ENCODE data around the gene PAQR7.

The PAQR7 gene

GRCh38 chr1:25826571-25826970, 48.9 kb downstream of the PAQR7 start:
- no peaks in the 10 kb centered on the region for H3K9me3 ChIP-seq (ENCODE audit: control insufficient read depth, low read length)
- H3K36me3 ChIP-seq (ENCODE audit: control insufficient read depth in 1 of 2, insufficient read depth in 2 of 2, low read depth in 1 of 2, low read length in 2 of 2) = peaks cover 44 to 69% of the 10 kb centered on the region in 2 experiments
- H3K4ac ChIP-seq (ENCODE audit: low read depth in 1 of 2, low read length in 2 of 2) = no peak overlapping the region
- peaks cover 5% of the 10 kb centered on the region for H3K4me1 ChIP-seq (ENCODE audit: control insufficient read depth, insufficient read depth, low read depth, low read length)
- no peak overlapping the region for H3K18ac ChIP-seq (ENCODE audit: low read depth in 1 of 2, low read length in 2 of 2)
- WGBS = 98% methylated on average over 9 of the region's 10 CpGs
- H3K4me2 ChIP-seq (ENCODE audit: low read length, poor library complexity, severe bottlenecking) = no peak overlapping the region
- H2BK120ac ChIP-seq (ENCODE audit: low read depth, low read length) = no peak overlapping the region
- H4K8ac ChIP-seq (ENCODE audit: low read length) = no peak overlapping the region
- H3K23ac ChIP-seq (ENCODE audit: low read length in 2 of 2) = no peak overlapping the region
- no peak overlapping the region for H3K4me3 ChIP-seq (ENCODE audit: insufficient read depth in 1 of 2, low read depth in 1 of 2, low read length in 2 of 2)
- H2AFZ ChIP-seq (ENCODE audit: low read depth, low read length) = no peak overlapping the region
- no peak overlapping the region for H2BK15ac ChIP-seq (ENCODE audit: low read depth, poor library complexity, severe bottlenecking)
- no peak overlapping the region for H3K9ac ChIP-seq (ENCODE audit: low read length)
- H4K91ac ChIP-seq (ENCODE audit: low read length) = no peak overlapping the region
- no peak for DNase-seq
- no peak overlapping the region for H2BK12ac ChIP-seq (ENCODE audit: low read length in 2 of 2)
- H2BK5ac ChIP-seq (ENCODE audit: low read depth, low read length, poor library complexity, severe bottlenecking) = no peak overlapping the region
- H3K14ac ChIP-seq (ENCODE audit: low read length in 2 of 2) = no peak overlapping the region
- peaks cover 48% of the 10 kb centered on the region for H3K79me1 ChIP-seq (replicated peaks; ENCODE audit: low read length, poor library complexity, severe bottlenecking)
- H3K27me3 ChIP-seq (ENCODE audit: control insufficient read depth in 1 of 2, insufficient read depth in 1 of 2, low read length in 2 of 2) = no peaks in the 10 kb centered on the region
- H3K27ac ChIP-seq (ENCODE audit: low read length, poor library complexity, severe bottlenecking) = no peak overlapping the region
- no peak overlapping the region for H2AK5ac ChIP-seq (ENCODE audit: low read length, severe bottlenecking)

- Histone ChIP-seq H3K18ac (ENCODE audit: low read depth in 1 of 2, low read length in 2 of 2) (no peak overlapping the region), H3K36me3 (ENCODE audit: control insufficient read depth in 1 of 2, insufficient read depth in 2 of 2, low read depth in 1 of 2, low read length in 2 of 2) (peaks cover 43 to 59% of the 10 kb centered on the region in 2 experiments), H3K27ac (ENCODE audit: low read length, poor library complexity, severe bottlenecking) (no peak overlapping the region), H2BK12ac (ENCODE audit: low read length in 2 of 2) (no peak overlapping the region), H3K27me3 (ENCODE audit: control insufficient read depth in 1 of 2, insufficient read depth in 1 of 2, low read length in 2 of 2) (no peaks in the 10 kb centered on the region), H3K4me1 (ENCODE audit: control insufficient read depth, insufficient read depth, low read depth, low read length) (peaks cover 13% of the 10 kb centered on the region), H3K9ac (ENCODE audit: low read length) (no peak overlapping the region), H2BK120ac (ENCODE audit: low read depth, low read length) (no peak overlapping the region), H3K4me2 (ENCODE audit: low read length, poor library complexity, severe bottlenecking) (no peak overlapping the region), H2AFZ (ENCODE audit: low read depth, low read length) (no peak overlapping the region), H3K79me1 (replicated peaks; ENCODE audit: low read length, poor library complexity, severe bottlenecking) (peaks cover 46% of the 10 kb centered on the region), H3K9me3 (ENCODE audit: control insufficient read depth, low read length) (no peaks in the 10 kb centered on the region), H2BK15ac (ENCODE audit: low read depth, poor library complexity, severe bottlenecking) (no peak overlapping the region), H2AK5ac (ENCODE audit: low read length, severe bottlenecking) (no peak overlapping the region), H4K91ac (ENCODE audit: low read length) (no peak overlapping the region), H3K14ac (ENCODE audit: low read length in 2 of 2) (no peak overlapping the region), H3K4me3 (ENCODE audit: insufficient read depth in 1 of 2, low read depth in 1 of 2, low read length in 2 of 2) (no peak overlapping the region), H3K4ac (ENCODE audit: low read depth in 1 of 2, low read length in 2 of 2) (no peak overlapping the region), H3K23ac (ENCODE audit: low read length in 2 of 2) (no peak overlapping the region), H4K8ac (ENCODE audit: low read length) (no peak overlapping the region), H2BK5ac (ENCODE audit: low read depth, low read length, poor library complexity, severe bottlenecking) (no peak overlapping the region)
- 100% methylated on average over 2 of the region's 2 CpGs for WGBS
- DNase-seq = peak; percentile 43
Observed at GRCh38 chr1:25825605-25826004, 49.9 kb downstream of the PAQR7 start.

GRCh38 chr1:25821630-25822091, 53.8 kb downstream of the PAQR7 start:
- peak overlapping the region in 1 of 2 experiments; percentile 31 for H3K4ac ChIP-seq (ENCODE audit: low read depth in 1 of 2, low read length in 2 of 2)
- peak overlapping the region; percentile 96 for H3K9ac ChIP-seq (ENCODE audit: low read length)
- H3K4me2 ChIP-seq (ENCODE audit: low read length, poor library complexity, severe bottlenecking) = peak overlapping the region; percentile 0
- H2BK120ac ChIP-seq (ENCODE audit: low read depth, low read length) = no peak overlapping the region
- H3K79me1 ChIP-seq (replicated peaks; ENCODE audit: low read length, poor library complexity, severe bottlenecking) = peaks cover 35% of the 10 kb centered on the region
- no peaks in the 10 kb centered on the region for H3K27me3 ChIP-seq (ENCODE audit: control insufficient read depth in 1 of 2, insufficient read depth in 1 of 2, low read length in 2 of 2)
- DNase-seq = no peak
- H3K27ac ChIP-seq (ENCODE audit: low read length, poor library complexity, severe bottlenecking) = no peak overlapping the region
- no peak overlapping the region for H4K8ac ChIP-seq (ENCODE audit: low read length)
- peak overlapping the region in 1 of 2 experiments; percentile 97 for H3K4me3 ChIP-seq (ENCODE audit: insufficient read depth in 1 of 2, low read depth in 1 of 2, low read length in 2 of 2)
- peaks cover 17 to 21% of the 10 kb centered on the region in 2 experiments for H3K36me3 ChIP-seq (ENCODE audit: control insufficient read depth in 1 of 2, insufficient read depth in 2 of 2, low read depth in 1 of 2, low read length in 2 of 2)
- peak overlapping the region in 1 of 2 experiments; percentile 34 for H3K23ac ChIP-seq (ENCODE audit: low read length in 2 of 2)
- H3K9me3 ChIP-seq (ENCODE audit: control insufficient read depth, low read length) = no peaks in the 10 kb centered on the region
- no peak overlapping the region for H3K18ac ChIP-seq (ENCODE audit: low read depth in 1 of 2, low read length in 2 of 2)
- no peak overlapping the region for H2BK15ac ChIP-seq (ENCODE audit: low read depth, poor library complexity, severe bottlenecking)
- H2AK5ac ChIP-seq (ENCODE audit: low read length, severe bottlenecking) = no peak overlapping the region
- H2BK5ac ChIP-seq (ENCODE audit: low read depth, low read length, poor library complexity, severe bottlenecking) = no peak overlapping the region
- no peak overlapping the region for H4K91ac ChIP-seq (ENCODE audit: low read length)
- no peak overlapping the region for H2BK12ac ChIP-seq (ENCODE audit: low read length in 2 of 2)
- 93% methylated on average over 5 of the region's 5 CpGs for WGBS
- H3K14ac ChIP-seq (ENCODE audit: low read length in 2 of 2) = no peak overlapping the region
- H2AFZ ChIP-seq (ENCODE audit: low read depth, low read length) = no peak overlapping the region
- H3K4me1 ChIP-seq (ENCODE audit: control insufficient read depth, insufficient read depth, low read depth, low read length) = peaks cover 24% of the 10 kb centered on the region

- Histone ChIP-seq H3K23ac (ENCODE audit: low read length in 2 of 2) (no peak overlapping the region), H2BK15ac (ENCODE audit: low read depth, poor library complexity, severe bottlenecking) (no peak overlapping the region), H4K91ac (ENCODE audit: low read length) (no peak overlapping the region), H3K27ac (ENCODE audit: low read length, poor library complexity, severe bottlenecking) (peak overlapping the region; percentile 18), H4K8ac (ENCODE audit: low read length) (peak overlapping the region; percentile 27), H3K27me3 (ENCODE audit: control insufficient read depth in 1 of 2, insufficient read depth in 1 of 2, low read length in 2 of 2) (no peaks in the 10 kb centered on the region), H2BK12ac (ENCODE audit: low read length in 2 of 2) (no peak overlapping the region), H2BK5ac (ENCODE audit: low read depth, low read length, poor library complexity, severe bottlenecking) (no peak overlapping the region), H3K4me2 (ENCODE audit: low read length, poor library complexity, severe bottlenecking) (peak overlapping the region; percentile 61), H3K9ac (ENCODE audit: low read length) (peak overlapping the region; percentile 96), H2AK5ac (ENCODE audit: low read length, severe bottlenecking) (no peak overlapping the region), H3K18ac (ENCODE audit: low read depth in 1 of 2, low read length in 2 of 2) (peak overlapping the region in 1 of 2 experiments; percentile 86), H3K36me3 (ENCODE audit: control insufficient read depth in 1 of 2, insufficient read depth in 2 of 2, low read depth in 1 of 2, low read length in 2 of 2) (peaks cover 16 to 21% of the 10 kb centered on the region in 2 experiments), H3K4me3 (ENCODE audit: insufficient read depth in 1 of 2, low read depth in 1 of 2, low read length in 2 of 2) (peak overlapping the region; percentile 83 to 97), H3K14ac (ENCODE audit: low read length in 2 of 2) (peak overlapping the region in 1 of 2 experiments; percentile 45), H3K4me1 (ENCODE audit: control insufficient read depth, insufficient read depth, low read depth, low read length) (peaks cover 24% of the 10 kb centered on the region), H2BK120ac (ENCODE audit: low read depth, low read length) (no peak overlapping the region), H2AFZ (ENCODE audit: low read depth, low read length) (peak overlapping the region; percentile 8), H3K79me1 (replicated peaks; ENCODE audit: low read length, poor library complexity, severe bottlenecking) (peaks cover 29% of the 10 kb centered on the region), H3K9me3 (ENCODE audit: control insufficient read depth, low read length) (no peaks in the 10 kb centered on the region), H3K4ac (ENCODE audit: low read depth in 1 of 2, low read length in 2 of 2) (no peak overlapping the region)
- 59% methylated on average over 10 of the region's 10 CpGs for WGBS
- DNase-seq = no peak
Observed at GRCh38 chr1:25821112-25821476, 54.4 kb downstream of the PAQR7 start.

Measured in mesenchymal stem cell (in vitro differentiated cells and primary cell).